ENCODE data around the gene A2ML1. TPM values are rescaled to one million over a fixed set of nuclear protein-coding genes. Genes with fewer than 3 reads are reported as not detected.

Gene A2ML1
- 2.3 TPM for total RNA-seq

GRCh38 chr12:8822298-8822697 lies at the start of gene A2ML1:
Gene A2ML1 (plus strand): TSS chr12:8822621. CDS start chr12:8822652, 31 bp downstream.

GRCh38 chr12:8914033-8914715 lies 91.8 kb downstream of the A2ML1 start, which contains the start of gene PHC1:
Gene PHC1 (plus strand): TSS chr12:8914509. CDS start chr12:8917678, 3,169 bp downstream.

Other genes starting within 250 kb of the A2ML1 start
- not detected for gene AICDA, start 209.8 kb upstream of the A2ML1 start, total RNA-seq
- gene MFAP5, start 159.8 kb upstream of the A2ML1 start, total RNA-seq = not detected
- 149 TPM for gene RIMKLB, start 124.6 kb upstream of the A2ML1 start, total RNA-seq
- 32.1 TPM for gene PHC1, start 91.9 kb downstream of the A2ML1 start, total RNA-seq
- gene M6PR, start 127.0 kb downstream of the A2ML1 start, total RNA-seq = 75.7 TPM
- gene KLRG1, start 166.9 kb downstream of the A2ML1 start, total RNA-seq = 9.0 TPM